ENCODE measurements around the gene ZNF263. TPM values are rescaled to one million over a fixed set of nuclear protein-coding genes. Genes with fewer than 3 reads are reported as not detected.

ZNF263 gene
- total and polyA plus RNA-seq, 9 of the 15 experiments (the other 6 are each of a cell fraction or from before 2014, with no cell fraction given): 4.6 to 48.3 (median 31.8) TPM

DNA sequence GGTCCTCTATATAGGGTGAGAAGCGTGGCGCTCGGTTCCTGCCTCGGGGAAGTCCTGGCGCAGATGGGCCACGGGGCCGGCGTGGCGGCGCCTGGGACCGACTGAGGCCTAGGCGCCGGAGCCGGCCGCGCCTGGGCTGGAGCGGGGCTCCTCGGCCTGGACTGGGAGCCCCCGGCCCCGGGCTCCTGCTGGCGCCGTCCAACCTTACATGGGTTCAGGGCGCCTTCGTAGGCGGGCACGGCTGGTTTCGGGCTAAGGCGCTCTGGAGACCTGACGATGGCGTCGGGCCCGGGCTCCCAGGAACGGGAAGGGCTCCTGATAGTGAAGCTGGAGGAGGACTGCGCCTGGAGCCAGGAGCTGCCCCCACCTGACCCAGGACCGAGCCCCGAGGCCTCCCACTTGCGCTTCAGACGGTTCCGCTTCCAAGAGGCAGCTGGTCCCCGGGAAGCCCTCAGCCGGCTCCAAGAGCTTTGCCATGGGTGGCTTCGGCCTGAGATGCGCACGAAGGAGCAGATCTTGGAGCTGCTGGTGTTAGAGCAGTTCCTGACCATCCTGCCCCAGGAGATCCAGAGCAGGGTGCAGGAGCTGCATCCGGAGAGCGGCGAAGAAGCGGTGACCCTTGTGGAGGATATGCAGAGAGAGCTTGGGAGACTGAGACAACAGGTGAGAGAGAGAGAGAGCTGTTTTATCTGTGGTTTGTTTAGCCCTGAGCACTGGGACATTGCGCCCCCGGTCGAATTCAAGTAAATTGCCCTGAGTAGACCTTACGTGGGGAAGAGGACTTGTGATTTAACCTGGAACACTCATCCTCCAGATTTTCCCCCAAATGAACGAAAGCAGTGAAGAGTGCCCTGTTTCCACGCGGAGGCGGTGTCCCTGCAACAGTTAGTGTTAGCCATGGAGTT, 504 bp downstream of the ZNF263 start (continued):
- no peak for TF ChIP-seq SIN3A (IDR thresholded peaks at IDR 0.05; ENCODE audit: borderline replicate concordance in 2 of 2, control insufficient read depth in 1 of 2, low read depth in 2 of 2, low read length in 2 of 2)
- TF ChIP-seq RBM25 (IDR thresholded peaks at IDR 0.05; ENCODE audit: low read depth, low read length, severe bottlenecking): no peak
- TF ChIP-seq CREB3L1 (IDR thresholded peaks at IDR 0.05; ENCODE audit: borderline replicate concordance, low read depth): no peak
- TF ChIP-seq, protein P1, sequence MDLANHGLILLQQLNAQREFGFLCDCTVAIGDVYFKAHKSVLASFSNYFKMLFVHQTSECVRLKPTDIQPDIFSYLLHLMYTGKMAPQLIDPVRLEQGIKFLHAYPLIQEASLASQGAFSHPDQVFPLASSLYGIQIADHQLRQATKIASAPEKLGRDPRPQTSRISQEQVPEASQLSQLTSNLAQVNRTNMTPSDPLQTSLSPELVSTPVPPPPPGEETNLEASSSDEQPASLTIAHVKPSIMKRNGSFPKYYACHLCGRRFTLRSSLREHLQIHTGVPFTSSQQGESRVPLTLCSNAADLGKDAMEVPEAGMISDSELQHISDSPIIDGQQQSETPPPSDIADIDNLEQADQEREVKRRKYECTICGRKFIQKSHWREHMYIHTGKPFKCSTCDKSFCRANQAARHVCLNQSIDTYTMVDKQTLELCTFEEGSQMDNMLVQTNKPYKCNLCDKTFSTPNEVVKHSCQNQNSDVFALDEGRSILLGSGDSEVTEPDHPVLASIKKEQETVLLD (IDR thresholded peaks at IDR 0.05): no peak
- no peak; the same call in 1 of the 2 replicates for TF ChIP-seq LCOR (CRISPR knock-in tag; IDR thresholded peaks at IDR 0.05)
- no peak for TF ChIP-seq XRCC3 (IDR thresholded peaks at IDR 0.05)
- TF ChIP-seq E2F8 (IDR thresholded peaks at IDR 0.05; ENCODE audit: low read depth, partially characterized antibody): no peak
- TF ChIP-seq SRF (CRISPR knock-in tag; IDR thresholded peaks at IDR 0.05): 0 out of 4 replicates have a peak, but pooled peaks of 1 of the 2 experiments have one; percentile 63
- no peak for TF ChIP-seq GTF2E2 (tag; IDR thresholded peaks at IDR 0.05)
- TF ChIP-seq HMGN3 (IDR thresholded peaks at IDR 0.05; ENCODE audit: borderline replicate concordance, extremely low read depth, insufficient read length, low read depth, low read length): no peak
- no peak for TF ChIP-seq ZNF41 (CRISPR knock-in tag; conservative IDR thresholded peaks at IDR 0.05)
- no peak for TF ChIP-seq BRD9 (IDR thresholded peaks at IDR 0.05; ENCODE audit: low read depth, partially characterized antibody)
- TF ChIP-seq TOE1 (IDR thresholded peaks at IDR 0.05; ENCODE audit: borderline replicate concordance): no peak
- 0 out of 2 replicates have a peak, but pooled peaks have one; percentile 9 for TF ChIP-seq TOE1 (CRISPR knock-in tag; IDR thresholded peaks at IDR 0.05; ENCODE audit: borderline replicate concordance, low read depth)
- no peak for TF ChIP-seq MIER1 (IDR thresholded peaks at IDR 0.05; ENCODE audit: low read depth)
- no peak for TF ChIP-seq MED1 (CRISPR knock-in tag; IDR thresholded peaks at IDR 0.05; ENCODE audit: borderline replicate concordance)
- TF ChIP-seq NUFIP1 (IDR thresholded peaks at IDR 0.05; ENCODE audit: partially characterized antibody): no peak
- peak; percentile 73; the same call in 1 of the 2 replicates for TF ChIP-seq ERF (CRISPR knock-in tag; IDR thresholded peaks at IDR 0.05)
- peak; percentile 34; the same call in 1 of the 2 replicates for TF ChIP-seq IRF2 (CRISPR knock-in tag; IDR thresholded peaks at IDR 0.05)
